GM13977 (cell line): Measurements from ENCODE around the gene TUT1.
"Not testable (repeated sequence)": the region's sequence is repeated elsewhere in the genome, so short reads cannot be mapped to it uniquely, and the experiment has no call there.

Source experiments
- DNase-seq: peaks from one replicate; pipeline ENCODE4 v3.0.0; 2012; ENCODE audit warnings: low spot score
- in situ Hi-C: fragments of 300-500 bp; cut with MboI; formaldehyde crosslinking; loops from one replicate; pipeline ENCODE4 v1.12.0; 2022; ENCODE audit warnings: low sequenced_read_pairs, low pct_unique_long_range_greater_than_20kb, mixed read lengths, inconsistent platforms; ENCODE audit not compliant: unreplicated experiment
- TF ChIP-seq, protein P1 (sequence below): IDR thresholded peaks from 2 replicates; pipeline ENCODE4 v1.5.1; 2012; ENCODE audit warnings: mild to moderate bottlenecking, control low read depth; ENCODE audit not compliant: insufficient read depth; ENCODE audit errors: extremely low read depth, missing control alignments

The TUT1 gene

DNA sequence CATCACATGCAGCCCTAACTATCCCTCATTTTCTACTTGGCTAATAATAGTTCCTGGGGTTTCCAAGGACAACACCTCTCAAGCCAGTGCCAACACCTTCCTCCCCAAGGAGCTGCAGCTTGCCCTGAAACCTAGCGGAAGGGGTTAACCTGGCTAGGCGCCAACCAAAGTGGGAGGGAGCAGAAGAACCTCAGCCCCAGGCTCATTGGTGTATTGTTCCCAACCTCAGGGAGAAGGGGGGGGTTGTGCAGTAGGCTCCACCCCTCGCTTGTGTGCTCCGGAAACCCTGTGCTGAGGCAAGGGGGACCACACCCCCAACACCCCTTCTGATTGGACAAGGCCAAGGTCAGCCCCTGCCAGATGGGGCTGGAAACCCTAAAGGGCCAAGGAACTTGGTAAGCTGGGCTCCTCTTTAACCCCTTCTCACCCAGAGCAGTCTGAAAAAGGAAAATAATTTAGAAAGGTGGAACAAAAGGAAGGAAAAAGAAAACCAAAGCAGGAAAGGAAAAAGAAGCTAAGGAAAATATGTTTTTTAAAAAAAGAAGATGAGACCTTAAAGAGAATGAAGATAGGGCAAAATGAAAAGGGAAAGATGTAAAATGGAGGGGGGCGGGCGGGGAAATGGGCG is 7.9 kb upstream of the TUT1 start:
- TF ChIP-seq, protein P1, sequence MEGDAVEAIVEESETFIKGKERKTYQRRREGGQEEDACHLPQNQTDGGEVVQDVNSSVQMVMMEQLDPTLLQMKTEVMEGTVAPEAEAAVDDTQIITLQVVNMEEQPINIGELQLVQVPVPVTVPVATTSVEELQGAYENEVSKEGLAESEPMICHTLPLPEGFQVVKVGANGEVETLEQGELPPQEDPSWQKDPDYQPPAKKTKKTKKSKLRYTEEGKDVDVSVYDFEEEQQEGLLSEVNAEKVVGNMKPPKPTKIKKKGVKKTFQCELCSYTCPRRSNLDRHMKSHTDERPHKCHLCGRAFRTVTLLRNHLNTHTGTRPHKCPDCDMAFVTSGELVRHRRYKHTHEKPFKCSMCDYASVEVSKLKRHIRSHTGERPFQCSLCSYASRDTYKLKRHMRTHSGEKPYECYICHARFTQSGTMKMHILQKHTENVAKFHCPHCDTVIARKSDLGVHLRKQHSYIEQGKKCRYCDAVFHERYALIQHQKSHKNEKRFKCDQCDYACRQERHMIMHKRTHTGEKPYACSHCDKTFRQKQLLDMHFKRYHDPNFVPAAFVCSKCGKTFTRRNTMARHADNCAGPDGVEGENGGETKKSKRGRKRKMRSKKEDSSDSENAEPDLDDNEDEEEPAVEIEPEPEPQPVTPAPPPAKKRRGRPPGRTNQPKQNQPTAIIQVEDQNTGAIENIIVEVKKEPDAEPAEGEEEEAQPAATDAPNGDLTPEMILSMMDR = no peak
- peak; percentile 94 for DNase-seq
- in situ Hi-C loops = no loop called here

DNA sequence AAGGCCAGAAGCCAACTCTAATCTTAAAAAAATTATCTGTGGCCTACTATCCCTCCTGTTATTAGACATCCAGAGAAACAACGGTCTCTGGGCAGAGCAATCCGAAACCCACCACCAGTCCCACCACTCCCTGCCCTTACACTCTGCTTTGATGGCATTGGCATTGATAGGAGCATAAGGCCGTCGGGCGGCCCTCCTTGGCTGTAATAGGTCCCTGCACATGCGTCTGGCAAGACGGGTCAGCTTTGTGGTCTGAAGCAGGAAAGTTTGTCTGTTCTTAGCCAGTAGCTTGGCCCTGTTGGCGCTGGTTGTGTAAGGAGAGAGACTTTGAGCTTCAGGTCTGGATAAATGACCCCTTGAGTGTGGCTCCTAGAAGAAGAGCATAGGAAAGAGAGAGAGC is 3.8 kb upstream of the TUT1 start:
- TF ChIP-seq, protein P1 = no peak
- no peak for DNase-seq
- in situ Hi-C loops = no loop called here

DNA sequence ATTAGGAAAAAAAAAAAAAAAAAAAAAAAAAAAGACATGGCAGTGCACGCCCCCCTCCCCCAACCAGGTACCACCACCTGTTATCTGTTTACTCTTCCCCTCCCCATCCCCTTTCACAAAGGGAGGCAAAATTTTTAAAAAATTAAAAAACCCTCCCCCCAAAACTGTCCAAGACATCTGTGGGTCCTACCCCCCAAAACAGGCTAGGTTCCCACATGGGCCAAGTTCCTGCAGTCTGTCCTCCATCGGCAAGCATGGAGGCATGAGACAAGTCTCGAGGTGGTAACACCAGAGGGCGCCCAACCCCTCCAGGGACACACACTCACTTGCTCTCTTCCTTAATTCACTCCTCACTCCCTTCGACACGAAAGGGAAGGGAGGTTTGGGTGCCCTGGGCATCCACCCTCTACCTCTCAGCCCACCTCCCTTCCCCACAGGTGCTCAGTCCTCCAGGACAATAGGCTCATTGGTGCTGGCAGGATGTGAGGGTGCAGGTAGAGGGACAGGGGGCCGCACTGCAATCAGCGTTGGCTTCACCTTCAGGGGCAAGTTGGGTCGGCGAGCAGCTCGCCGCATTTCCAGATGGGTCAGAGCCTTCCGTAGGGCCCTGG is 2.2 kb upstream of the TUT1 start:
- TF ChIP-seq, protein P1 = peak; percentile 78
- peak; percentile 64 for DNase-seq
- in situ Hi-C loops = no loop called here

- TF ChIP-seq, protein P1 = no peak
- in situ Hi-C loops = no loop called here
- DNase-seq = no peak
These were observed 1.7 kb upstream of the TUT1 start for GRCh38 chr11:62592989-62593421.

GRCh38 chr11:62592146-62592815 is 958 bp upstream of the TUT1 start:
- TF ChIP-seq, protein P1 = no peak
- no peak for DNase-seq
- in situ Hi-C loops = no loop called here

- TF ChIP-seq, protein P1 = peak; percentile 42
- DNase-seq = no peak
- in situ Hi-C loops = no loop called here
These were observed 2.2 kb downstream of the TUT1 start for GRCh38 chr11:62588966-62589637.

GRCh38 chr11:62585356-62585755 is 6.0 kb downstream of the TUT1 start:
- DNase-seq, in situ Hi-C loops: not testable (repeated sequence)

DNA sequence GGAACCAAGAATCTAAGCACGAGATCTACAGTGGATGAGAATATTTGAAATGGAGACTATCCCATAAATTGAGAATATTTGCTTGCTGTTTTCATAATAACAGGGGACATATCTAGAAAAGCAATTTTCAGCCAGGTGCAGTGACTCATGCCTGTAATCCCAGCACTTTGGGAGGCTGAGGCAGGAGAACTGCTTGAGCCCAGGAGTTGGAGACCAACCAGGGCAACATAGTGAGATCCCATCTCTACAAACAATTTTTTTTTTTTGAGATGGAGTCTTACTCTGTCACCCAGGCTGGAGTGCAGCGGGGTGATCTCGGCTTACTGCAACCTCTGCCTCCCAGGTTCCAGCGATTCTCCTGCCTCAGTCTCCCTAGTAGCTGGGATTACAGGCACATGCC is 9.6 kb downstream of the TUT1 start:
- DNase-seq, in situ Hi-C loops: not testable (repeated sequence)
